ENCODE measurements around the gene WNT5A.

WNT5A gene

DNA sequence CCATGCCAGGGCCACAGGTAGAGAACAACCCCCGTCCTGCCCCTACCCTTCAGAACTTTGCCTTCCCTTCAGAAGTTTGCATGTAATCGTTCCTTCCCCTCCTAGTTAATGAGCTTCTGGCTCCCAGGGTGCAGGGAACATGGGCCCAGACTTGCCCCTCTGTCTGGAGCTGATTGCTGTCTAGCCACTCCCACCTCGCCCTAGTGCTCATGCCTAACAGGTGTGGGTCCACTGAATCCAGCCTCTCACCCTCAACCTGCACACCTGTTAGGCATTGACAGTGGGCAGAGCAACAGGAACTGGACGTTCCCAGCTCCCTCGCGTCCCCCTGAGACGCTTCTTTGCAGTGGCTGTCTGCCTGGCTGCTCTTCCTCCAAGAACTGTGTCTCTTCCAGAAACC, 40.3 kb downstream of the WNT5A start:
- Mint-ChIP-seq H3K9me3 (no peaks in the 10 kb centered on the region), H3K36me3 (ENCODE audit: insufficient read depth) (no peaks in the 10 kb centered on the region), H3K27ac (ENCODE audit: low read depth) (no peak overlapping the region), H3K4me3 (no peak overlapping the region), H3K27me3 (no peaks in the 10 kb centered on the region), H3K4me1 (no peaks in the 10 kb centered on the region)
- DNase-seq (ENCODE audit: low spot score in 2 of 2) (no peak), ATAC-seq (replicated peaks; ENCODE audit: extremely low read depth, poor library complexity, severe bottlenecking) (no peak)

DNA sequence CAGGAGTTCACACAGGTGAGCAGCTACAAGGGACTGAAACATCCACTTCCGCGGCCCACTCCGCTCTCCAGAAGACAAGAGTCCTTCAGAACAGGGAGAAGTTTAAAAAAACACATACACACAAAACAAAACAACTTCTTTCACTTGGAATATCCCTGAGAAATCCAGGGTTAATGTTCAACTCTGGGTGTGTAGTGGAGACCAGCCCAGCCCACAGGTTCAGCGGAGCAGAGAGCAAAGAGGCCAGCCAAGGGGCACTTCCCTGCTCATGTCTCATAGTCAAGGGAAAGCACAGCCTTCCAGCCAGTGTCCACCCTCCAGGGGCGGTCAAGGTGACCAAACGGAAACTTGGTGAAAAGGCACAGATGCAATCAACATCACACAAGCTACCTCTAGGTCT, 41.6 kb downstream of the WNT5A start:
- Mint-ChIP-seq H3K4me3 (no peak overlapping the region), H3K4me1 (no peaks in the 10 kb centered on the region), H3K27ac (ENCODE audit: low read depth) (no peak overlapping the region), H3K27me3 (no peaks in the 10 kb centered on the region), H3K36me3 (ENCODE audit: insufficient read depth) (no peaks in the 10 kb centered on the region), H3K9me3 (no peaks in the 10 kb centered on the region)
- DNase-seq (ENCODE audit: low spot score in 2 of 2) (no peak), ATAC-seq (replicated peaks; ENCODE audit: extremely low read depth, poor library complexity, severe bottlenecking) (no peak)

DNA sequence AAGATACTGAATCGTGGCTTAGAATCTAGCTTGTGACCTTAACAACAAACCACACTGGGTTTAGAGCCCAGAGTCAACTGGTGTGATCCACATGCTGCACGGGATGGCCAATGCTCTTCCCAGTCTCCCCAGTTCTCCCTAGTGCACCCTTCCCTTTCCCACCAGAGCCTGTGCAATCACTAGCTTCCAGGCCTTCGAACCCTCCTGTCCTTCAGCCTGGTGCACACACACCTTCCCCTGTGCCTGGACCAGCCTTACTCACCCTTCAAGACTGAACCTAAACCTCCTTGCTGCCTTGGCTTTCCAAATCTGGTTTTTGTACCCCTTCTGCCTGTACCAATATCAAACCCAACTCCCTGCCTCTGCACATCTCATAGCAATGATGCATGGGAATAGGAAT, 43.8 kb downstream of the WNT5A start:
- Mint-ChIP-seq H3K9me3 (peaks cover 7% of the 10 kb centered on the region), H3K36me3 (ENCODE audit: insufficient read depth) (no peaks in the 10 kb centered on the region), H3K4me3 (no peak overlapping the region), H3K4me1 (no peaks in the 10 kb centered on the region), H3K27ac (ENCODE audit: low read depth) (no peak overlapping the region), H3K27me3 (no peaks in the 10 kb centered on the region)
- DNase-seq (ENCODE audit: low spot score in 2 of 2) (no peak), ATAC-seq (replicated peaks; ENCODE audit: extremely low read depth, poor library complexity, severe bottlenecking) (no peak)

DNA sequence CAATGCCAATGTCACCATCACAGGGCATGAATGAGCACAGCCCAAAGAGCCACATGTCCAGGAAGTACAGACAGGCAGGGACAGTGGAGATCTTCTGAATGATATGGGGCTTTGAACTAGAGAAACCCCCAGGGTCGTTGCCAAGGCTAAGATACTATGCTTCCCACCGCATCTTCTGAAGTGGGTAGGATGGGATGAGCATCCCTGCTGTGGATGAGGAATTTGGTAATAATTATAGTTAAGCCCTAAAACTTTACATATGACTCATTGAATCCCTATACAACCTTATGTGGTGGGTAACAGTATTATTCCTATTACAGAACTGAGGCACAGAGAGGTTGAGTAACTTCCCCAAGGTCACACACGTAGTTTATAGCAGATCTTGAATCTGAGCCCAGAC, 44.2 kb downstream of the WNT5A start:
- Mint-ChIP-seq H3K9me3 (peaks cover 7% of the 10 kb centered on the region), H3K36me3 (ENCODE audit: insufficient read depth) (no peaks in the 10 kb centered on the region), H3K4me1 (no peaks in the 10 kb centered on the region), H3K4me3 (no peak overlapping the region), H3K27ac (ENCODE audit: low read depth) (no peak overlapping the region), H3K27me3 (no peaks in the 10 kb centered on the region)
- ATAC-seq (replicated peaks; ENCODE audit: extremely low read depth, poor library complexity, severe bottlenecking) (no peak), DNase-seq (ENCODE audit: low spot score in 2 of 2) (no peak)

DNA sequence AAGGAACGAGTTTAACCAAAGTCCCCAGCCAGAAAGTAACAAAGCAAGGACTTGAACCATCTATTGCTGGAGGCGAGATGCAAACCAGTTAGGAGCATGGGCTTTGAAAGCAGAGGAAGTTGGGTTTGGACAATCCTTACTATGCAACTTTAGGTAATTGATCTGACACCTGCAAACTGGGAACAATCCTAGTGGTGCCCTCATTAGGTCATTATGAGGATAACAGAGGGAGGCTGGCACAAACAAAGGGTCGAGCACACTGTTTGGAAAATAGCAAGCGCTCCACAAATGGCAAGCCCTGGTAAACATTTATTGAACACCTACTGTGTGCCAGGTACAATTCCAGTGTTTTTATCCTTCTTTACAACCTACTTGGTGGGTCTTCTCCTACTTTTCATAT, 45.6 kb downstream of the WNT5A start:
- Mint-ChIP-seq H3K9me3 (peaks cover 7% of the 10 kb centered on the region), H3K36me3 (ENCODE audit: insufficient read depth) (no peaks in the 10 kb centered on the region), H3K27ac (ENCODE audit: low read depth) (no peak overlapping the region), H3K4me3 (no peak overlapping the region), H3K4me1 (no peaks in the 10 kb centered on the region), H3K27me3 (no peaks in the 10 kb centered on the region)
- DNase-seq (ENCODE audit: low spot score in 2 of 2) (no peak), ATAC-seq (replicated peaks; ENCODE audit: extremely low read depth, poor library complexity, severe bottlenecking) (no peak)

DNA sequence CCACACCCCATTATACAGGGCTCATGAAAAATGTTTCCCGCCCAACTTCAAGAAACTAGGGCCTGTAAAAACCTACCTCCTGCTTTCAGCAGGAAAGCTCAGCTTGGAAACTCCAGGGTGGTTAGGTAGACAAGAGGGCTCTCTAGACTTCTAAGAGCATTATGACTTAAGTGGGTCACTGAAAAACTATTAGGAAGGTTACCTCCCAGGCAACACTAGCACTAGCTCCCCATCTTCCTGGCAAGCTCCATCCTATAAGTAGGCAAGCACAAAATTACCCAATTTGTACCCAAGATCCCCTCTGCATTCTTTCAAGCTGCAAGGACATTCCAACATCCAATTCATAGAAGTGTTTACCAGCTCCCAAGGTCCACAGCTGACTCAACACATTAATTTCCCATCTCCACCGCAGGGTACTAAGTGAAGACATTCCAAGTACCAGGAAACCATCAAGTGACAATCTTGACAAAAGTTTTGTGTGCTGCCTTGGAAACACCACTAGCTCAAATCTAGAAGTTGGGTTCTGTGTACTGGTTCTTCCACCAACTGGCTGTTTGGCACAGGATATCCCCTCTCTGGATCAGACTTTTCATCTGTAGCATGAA, 46.9 kb downstream of the WNT5A start:
- DNase-seq (ENCODE audit: low spot score in 2 of 2) = no peak
- H3K4me1 Mint-ChIP-seq = no peaks in the 10 kb centered on the region
- no peak overlapping the region for H3K4me3 Mint-ChIP-seq
- H3K9me3 Mint-ChIP-seq = peaks cover 7% of the 10 kb centered on the region
- no peak overlapping the region for H3K27ac Mint-ChIP-seq (ENCODE audit: low read depth)
- ATAC-seq (replicated peaks; ENCODE audit: extremely low read depth, poor library complexity, severe bottlenecking) = no peak
- H3K27me3 Mint-ChIP-seq = no peaks in the 10 kb centered on the region
- H3K36me3 Mint-ChIP-seq (ENCODE audit: insufficient read depth) = no peaks in the 10 kb centered on the region

DNA sequence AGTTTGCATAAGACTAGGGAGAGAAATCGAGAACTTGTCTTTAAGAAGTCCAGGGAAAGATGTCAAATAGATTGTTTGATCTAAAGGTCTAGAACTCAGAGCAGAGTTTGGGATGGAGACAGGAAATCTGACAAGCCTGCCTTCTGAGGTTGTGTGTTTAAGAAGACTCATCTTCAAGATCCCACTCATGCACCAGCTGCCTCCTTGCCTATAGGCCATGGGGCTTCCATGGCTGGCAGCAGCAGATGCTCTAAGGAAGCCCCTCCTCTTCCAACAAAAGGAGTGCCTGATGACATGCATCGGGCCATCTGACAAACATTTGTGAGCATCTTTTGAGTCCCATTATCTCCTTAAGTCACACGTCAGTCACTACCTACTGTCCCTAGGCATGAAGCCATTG, 47.4 kb downstream of the WNT5A start:
- Mint-ChIP-seq H3K4me3 (no peak overlapping the region), H3K4me1 (no peaks in the 10 kb centered on the region), H3K27me3 (no peaks in the 10 kb centered on the region), H3K36me3 (ENCODE audit: insufficient read depth) (no peaks in the 10 kb centered on the region), H3K9me3 (peaks cover 7% of the 10 kb centered on the region), H3K27ac (ENCODE audit: low read depth) (no peak overlapping the region)
- no peak for ATAC-seq (replicated peaks; ENCODE audit: extremely low read depth, poor library complexity, severe bottlenecking)
- DNase-seq (ENCODE audit: low spot score in 2 of 2) = no peak

DNA sequence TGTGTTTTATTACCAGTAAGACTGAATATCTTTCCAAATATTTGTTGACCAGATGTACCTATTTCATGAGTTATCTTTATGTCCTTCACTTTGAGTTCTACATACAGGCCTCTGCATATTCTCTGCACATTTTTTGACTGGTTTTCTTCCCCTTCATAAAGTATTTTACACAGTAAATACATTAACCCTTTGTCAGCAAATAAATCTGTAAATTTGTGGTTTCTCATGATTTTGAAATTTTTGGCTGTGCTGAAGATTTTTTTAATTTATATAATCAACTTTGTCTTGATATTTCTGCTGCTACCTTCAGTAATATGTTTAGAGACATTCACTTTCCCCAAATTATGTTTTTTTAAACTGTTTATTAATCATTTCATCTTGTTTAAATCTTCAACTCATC, 50.5 kb downstream of the WNT5A start:
- no peak for ATAC-seq (replicated peaks; ENCODE audit: extremely low read depth, poor library complexity, severe bottlenecking)
- no peaks in the 10 kb centered on the region for H3K4me1 Mint-ChIP-seq
- no peak for DNase-seq (ENCODE audit: low spot score in 2 of 2)
- H3K4me3 Mint-ChIP-seq = no peak overlapping the region
- peaks cover 12% of the 10 kb centered on the region for H3K9me3 Mint-ChIP-seq
- no peaks in the 10 kb centered on the region for H3K36me3 Mint-ChIP-seq (ENCODE audit: insufficient read depth)
- no peaks in the 10 kb centered on the region for H3K27me3 Mint-ChIP-seq
- no peak overlapping the region for H3K27ac Mint-ChIP-seq (ENCODE audit: low read depth)

DNA sequence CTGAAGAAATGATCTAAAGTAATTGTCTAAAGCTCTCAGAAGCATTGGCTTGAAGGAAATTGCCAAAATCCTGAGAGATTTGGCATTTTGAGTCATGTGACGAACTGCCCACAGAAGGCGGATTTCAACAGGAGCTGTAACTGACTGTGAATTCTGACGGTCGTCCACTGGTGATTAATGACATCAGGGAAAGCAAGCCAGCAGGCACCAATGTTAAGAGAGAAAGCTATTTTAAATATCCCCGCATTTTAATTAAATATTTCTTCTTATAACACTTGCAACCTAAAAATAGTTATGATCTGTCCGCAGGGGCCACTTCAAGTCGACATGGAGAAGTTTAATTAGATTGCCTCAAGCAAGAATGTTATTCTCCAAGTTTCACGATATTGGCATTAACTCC, 51.6 kb downstream of the WNT5A start:
- Mint-ChIP-seq H3K9me3 (peaks cover 12% of the 10 kb centered on the region), H3K4me1 (no peaks in the 10 kb centered on the region), H3K36me3 (ENCODE audit: insufficient read depth) (no peaks in the 10 kb centered on the region), H3K27ac (ENCODE audit: low read depth) (no peak overlapping the region), H3K4me3 (no peak overlapping the region), H3K27me3 (no peaks in the 10 kb centered on the region)
- ATAC-seq (replicated peaks; ENCODE audit: extremely low read depth, poor library complexity, severe bottlenecking) (no peak), DNase-seq (ENCODE audit: low spot score in 2 of 2) (no peak)

DNA sequence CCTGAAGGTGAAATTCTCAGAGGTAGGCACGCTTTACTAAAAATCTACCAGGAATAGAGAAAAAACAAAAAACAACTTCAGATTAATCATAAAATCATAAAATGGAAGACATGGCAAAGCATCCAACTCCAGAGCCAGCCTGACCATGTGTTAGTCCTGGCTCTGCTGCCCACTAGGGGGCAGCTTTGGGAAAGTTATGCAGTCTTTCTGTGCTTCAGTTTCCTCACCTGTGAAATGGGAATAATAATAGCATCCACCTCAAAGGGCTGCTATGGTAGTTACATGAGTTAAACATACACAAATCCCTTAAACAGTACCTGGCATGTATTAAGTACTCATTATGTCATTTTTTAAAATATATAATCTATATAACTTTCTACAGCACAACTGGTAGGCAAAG, 52.3 kb downstream of the WNT5A start:
- Mint-ChIP-seq H3K4me1 (no peaks in the 10 kb centered on the region), H3K9me3 (peaks cover 12% of the 10 kb centered on the region), H3K27me3 (no peaks in the 10 kb centered on the region), H3K36me3 (ENCODE audit: insufficient read depth) (no peaks in the 10 kb centered on the region), H3K27ac (ENCODE audit: low read depth) (no peak overlapping the region), H3K4me3 (no peak overlapping the region)
- DNase-seq (ENCODE audit: low spot score in 2 of 2) (no peak), ATAC-seq (replicated peaks; ENCODE audit: extremely low read depth, poor library complexity, severe bottlenecking) (no peak)

DNA sequence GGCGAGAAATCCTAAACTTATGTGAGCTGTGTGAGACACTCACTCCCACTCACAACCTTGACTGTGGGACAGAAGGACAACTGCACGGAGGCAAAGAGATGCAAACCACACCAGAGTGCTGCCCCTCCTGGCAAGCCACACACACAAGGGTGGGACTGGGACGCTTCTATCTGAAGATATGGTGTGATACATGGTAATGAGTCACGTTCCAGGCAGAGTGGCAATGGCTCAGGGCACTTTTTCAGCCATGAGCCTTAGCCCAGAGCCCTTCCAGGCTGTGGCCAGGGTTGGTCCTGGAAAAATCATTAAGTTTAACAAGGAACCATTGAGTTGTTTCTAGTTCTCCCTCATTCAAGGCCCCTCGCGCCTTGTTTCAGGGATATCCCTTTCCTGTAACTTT, 56.1 kb downstream of the WNT5A start:
- no peak for ATAC-seq (replicated peaks; ENCODE audit: extremely low read depth, poor library complexity, severe bottlenecking)
- no peak overlapping the region for H3K27ac Mint-ChIP-seq (ENCODE audit: low read depth)
- no peaks in the 10 kb centered on the region for H3K27me3 Mint-ChIP-seq
- DNase-seq (ENCODE audit: low spot score in 2 of 2) = no peak
- H3K4me3 Mint-ChIP-seq = no peak overlapping the region
- H3K36me3 Mint-ChIP-seq (ENCODE audit: insufficient read depth) = no peaks in the 10 kb centered on the region
- H3K4me1 Mint-ChIP-seq = no peaks in the 10 kb centered on the region
- H3K9me3 Mint-ChIP-seq = peaks cover 12% of the 10 kb centered on the region

DNA sequence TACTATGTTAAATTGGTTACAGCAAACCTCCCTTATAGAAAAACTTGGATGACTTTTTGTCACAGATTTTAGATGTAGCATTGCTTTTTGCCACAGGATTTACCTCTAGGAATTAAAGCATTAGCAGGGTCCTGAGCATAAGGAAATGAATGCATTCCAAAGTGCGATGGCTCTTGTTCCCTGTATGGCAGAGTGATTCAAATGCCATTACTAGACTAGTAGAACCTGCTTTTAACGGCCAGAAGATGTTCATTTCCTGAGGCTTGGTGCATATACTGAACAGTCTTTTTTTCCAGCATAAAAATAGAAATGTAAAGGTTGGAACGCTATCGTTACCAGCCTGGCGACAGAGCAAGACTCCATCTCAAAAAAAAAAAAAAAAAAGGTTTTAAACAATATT, 59.4 kb downstream of the WNT5A start:
- peaks cover 7% of the 10 kb centered on the region for H3K9me3 Mint-ChIP-seq
- no peak overlapping the region for H3K4me3 Mint-ChIP-seq
- no peak for ATAC-seq (replicated peaks; ENCODE audit: extremely low read depth, poor library complexity, severe bottlenecking)
- no peaks in the 10 kb centered on the region for H3K27me3 Mint-ChIP-seq
- H3K27ac Mint-ChIP-seq (ENCODE audit: low read depth) = no peak overlapping the region
- no peaks in the 10 kb centered on the region for H3K36me3 Mint-ChIP-seq (ENCODE audit: insufficient read depth)
- DNase-seq (ENCODE audit: low spot score in 2 of 2) = no peak
- no peaks in the 10 kb centered on the region for H3K4me1 Mint-ChIP-seq

DNA sequence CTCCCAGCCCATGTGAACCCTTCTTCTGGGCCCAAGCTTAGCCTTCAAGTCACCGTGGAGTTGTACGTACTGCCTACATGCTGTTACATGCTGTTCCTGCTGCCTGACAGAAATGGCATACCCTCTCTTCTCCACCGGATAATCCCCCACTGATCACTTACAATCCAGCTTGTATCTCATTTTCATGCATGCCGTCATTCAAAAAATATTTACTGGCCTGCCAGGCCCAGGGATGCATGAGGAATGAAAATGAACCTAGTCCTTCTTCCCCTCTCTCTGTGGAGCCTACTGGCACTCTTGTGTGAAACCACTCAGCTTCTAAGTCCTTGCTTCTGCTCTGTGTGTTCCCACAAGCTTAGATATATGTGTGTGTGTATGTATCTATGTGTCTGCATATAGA, 60.6 kb downstream of the WNT5A start:
- DNase-seq (ENCODE audit: low spot score in 2 of 2) (no peak), ATAC-seq (replicated peaks; ENCODE audit: extremely low read depth, poor library complexity, severe bottlenecking) (no peak)
- Mint-ChIP-seq H3K9me3 (peaks cover 7% of the 10 kb centered on the region), H3K36me3 (ENCODE audit: insufficient read depth) (no peaks in the 10 kb centered on the region), H3K4me1 (no peaks in the 10 kb centered on the region), H3K27me3 (no peaks in the 10 kb centered on the region), H3K4me3 (no peak overlapping the region), H3K27ac (ENCODE audit: low read depth) (no peak overlapping the region)

DNA sequence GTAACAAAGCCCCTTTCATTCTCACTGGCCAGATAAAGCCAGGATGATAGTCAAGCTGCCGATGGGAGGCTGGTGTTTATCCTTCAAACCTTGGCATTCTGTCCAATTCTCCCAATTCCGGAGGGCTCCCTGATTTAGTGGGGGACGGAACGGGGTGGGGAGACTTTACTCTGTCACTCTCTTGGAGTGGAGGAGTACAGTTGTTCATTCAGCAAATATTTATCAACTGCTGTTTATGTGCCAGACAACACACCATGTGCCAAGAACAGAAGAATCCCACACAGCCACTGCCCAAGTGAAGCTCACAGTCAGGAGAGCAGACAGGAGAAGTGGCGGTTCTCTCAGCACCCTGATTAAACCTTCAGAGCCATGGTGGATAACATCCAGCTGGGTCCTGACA, 63.3 kb downstream of the WNT5A start:
- Mint-ChIP-seq H3K27ac (ENCODE audit: low read depth) (no peak overlapping the region), H3K36me3 (ENCODE audit: insufficient read depth) (no peaks in the 10 kb centered on the region), H3K9me3 (peaks cover 7% of the 10 kb centered on the region), H3K27me3 (no peaks in the 10 kb centered on the region), H3K4me1 (no peaks in the 10 kb centered on the region), H3K4me3 (no peak overlapping the region)
- no peak for ATAC-seq (replicated peaks; ENCODE audit: extremely low read depth, poor library complexity, severe bottlenecking)
- no peak for DNase-seq (ENCODE audit: low spot score in 2 of 2)
